Putamen (tissue), 1 donor: Measurements from ENCODE around the gene FIGNL1.

Experiments
- DNase-seq: peaks from one replicate; pipeline ENCODE4 v3.0.0-alpha.2; 2016; ENCODE audit warnings: low spot score

Gene FIGNL1

GRCh38 chr7:50426280-50427045 is 23.7 kb downstream of the FIGNL1 start:
- DNase-seq: no peak

- DNase-seq: no peak
Observed at GRCh38 chr7:50425318-50425717, 24.8 kb downstream of the FIGNL1 start.

GRCh38 chr7:50423860-50424259 is 26.3 kb downstream of the FIGNL1 start:
- no peak for DNase-seq

- no peak for DNase-seq
Observed at GRCh38 chr7:50422858-50423257, 27.3 kb downstream of the FIGNL1 start.

GRCh38 chr7:50421043-50421442 is 29.1 kb downstream of the FIGNL1 start:
- DNase-seq: no peak

- no peak for DNase-seq
Observed at GRCh38 chr7:50418526-50419290, 31.4 kb downstream of the FIGNL1 start.

GRCh38 chr7:50418086-50418515 is 32.0 kb downstream of the FIGNL1 start:
- peak; percentile 41 for DNase-seq

- peak; percentile 9 for DNase-seq
Observed at GRCh38 chr7:50416527-50417182, 33.5 kb downstream of the FIGNL1 start.

GRCh38 chr7:50415844-50416364 is 34.2 kb downstream of the FIGNL1 start:
- DNase-seq: no peak

- DNase-seq: no peak
Observed at GRCh38 chr7:50413561-50413960, 36.6 kb downstream of the FIGNL1 start.

GRCh38 chr7:50412973-50413372 is 37.2 kb downstream of the FIGNL1 start:
- DNase-seq: no peak

GRCh38 chr7:50411332-50411731 is 38.8 kb downstream of the FIGNL1 start:
- no peak for DNase-seq

- DNase-seq: no peak
Observed at GRCh38 chr7:50409856-50410745, 40.0 kb downstream of the FIGNL1 start.

GRCh38 chr7:50406935-50407334 is 43.2 kb downstream of the FIGNL1 start:
- no peak for DNase-seq

- DNase-seq: no peak
Observed at GRCh38 chr7:50405221-50405620, 44.9 kb downstream of the FIGNL1 start.

GRCh38 chr7:50404392-50404791 is 45.8 kb downstream of the FIGNL1 start:
- no peak for DNase-seq

- DNase-seq: no peak
Observed at GRCh38 chr7:50400114-50400513, 50.0 kb downstream of the FIGNL1 start.

- no peak for DNase-seq
Observed at GRCh38 chr7:50399635-50400034, 50.5 kb downstream of the FIGNL1 start.

- no peak for DNase-seq
Observed at GRCh38 chr7:50399206-50399605, 50.9 kb downstream of the FIGNL1 start.

- no peak for DNase-seq
Observed at GRCh38 chr7:50397971-50398324, 52.2 kb downstream of the FIGNL1 start.

- DNase-seq: no peak
Observed at GRCh38 chr7:50397320-50397970, 52.7 kb downstream of the FIGNL1 start.
